IPS DF 19.7 (cell line): Measurements from ENCODE around the gene CD80.
"Not testable (repeated sequence)": the region's sequence is repeated elsewhere in the genome, so short reads cannot be mapped to it uniquely, and the experiment has no call there.

Experiments
- DNase-seq: peaks from one replicate; pipeline ENCODE4 v3.0.0-alpha.2; 2013; ENCODE audit warnings: low read depth, low spot score

CD80 gene

DNA sequence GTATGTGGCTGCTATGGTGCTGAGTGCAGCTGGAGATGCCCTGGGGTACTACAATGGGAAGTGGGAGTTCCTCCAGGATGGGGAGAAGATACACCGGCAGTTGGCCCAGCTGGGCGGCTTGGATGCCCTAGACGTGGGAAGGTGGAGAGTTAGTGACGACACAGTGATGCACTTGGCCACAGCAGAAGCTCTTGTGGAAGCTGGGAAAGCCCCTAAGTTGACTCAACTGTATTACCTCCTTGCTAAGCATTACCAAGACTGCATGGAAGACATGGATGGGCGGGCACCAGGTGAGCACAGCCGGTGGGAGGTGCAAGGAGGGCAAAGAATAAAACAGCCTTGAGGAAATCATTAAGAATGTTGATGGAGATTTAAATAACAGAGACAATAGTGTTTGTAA is 22.8 kb upstream of the CD80 start:
- DNase-seq: no peak

DNA sequence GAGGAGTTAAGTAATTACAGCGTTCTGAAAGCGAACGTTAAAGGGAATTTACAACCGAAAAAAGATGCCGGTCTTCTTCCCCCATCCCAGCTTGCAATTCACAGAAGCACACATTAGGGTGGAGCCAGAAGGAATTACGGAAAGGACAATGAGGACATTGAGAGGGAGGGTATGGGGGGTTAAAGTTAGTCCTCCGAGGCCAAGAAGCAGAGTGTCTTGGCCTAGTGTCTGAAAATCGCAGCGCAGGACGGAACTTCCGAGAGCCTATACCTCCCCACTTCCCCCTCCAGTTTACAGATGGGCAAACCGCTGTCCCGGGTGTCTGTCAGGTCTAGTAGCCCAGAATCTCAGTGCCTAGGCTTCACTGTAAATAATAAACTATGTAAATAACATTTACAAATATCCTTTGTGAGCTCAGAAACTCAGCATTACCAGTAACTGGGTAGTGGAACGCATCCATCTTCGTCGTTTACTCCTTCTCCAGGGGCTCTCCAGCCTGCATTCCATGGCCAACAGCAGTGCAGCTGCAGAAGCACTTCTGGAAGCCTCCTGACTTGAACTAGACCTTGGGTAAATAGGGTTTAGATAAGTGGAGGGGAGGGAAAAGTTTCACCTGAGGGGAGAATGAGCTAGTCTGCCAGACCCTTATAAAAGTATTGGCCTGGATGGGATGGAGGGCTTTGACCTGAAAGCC is 20.8 kb upstream of the CD80 start:
- DNase-seq: no peak

DNA sequence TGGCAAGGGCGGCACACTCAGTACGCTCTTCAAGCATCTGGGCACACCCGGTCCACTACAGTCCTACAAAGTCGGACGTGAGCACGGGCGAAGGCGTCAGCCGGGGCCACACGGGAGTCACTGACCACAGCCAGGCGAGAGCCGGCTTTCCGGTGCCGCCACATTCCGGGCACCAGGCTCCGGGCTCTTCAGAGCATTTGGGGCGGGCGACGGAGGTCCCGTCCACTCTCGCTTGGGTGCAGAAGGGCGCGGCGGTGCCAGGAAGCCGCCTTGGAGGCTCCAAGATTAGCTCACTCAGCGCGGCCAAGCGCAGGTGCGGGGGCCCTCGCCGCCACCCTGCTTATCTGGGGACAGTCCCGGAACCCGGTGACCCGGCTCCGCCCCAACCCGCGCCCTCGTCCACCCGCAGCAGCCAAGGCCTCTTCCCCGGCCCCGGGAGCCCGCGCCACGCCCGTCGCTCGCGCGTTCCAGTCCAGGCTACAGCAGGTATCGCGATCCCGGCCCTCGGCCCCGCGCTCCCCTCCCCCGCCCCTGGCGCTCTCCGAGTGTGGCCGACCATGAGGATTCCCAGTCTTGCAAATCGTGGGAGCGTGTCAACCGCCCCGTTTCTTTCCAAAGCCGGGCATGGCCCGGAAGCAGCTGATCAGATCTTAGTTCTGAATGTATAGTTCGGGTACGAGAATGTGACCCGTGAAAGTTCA is 20.1 kb upstream of the CD80 start, which contains the start of gene ADPRH:
Gene ADPRH, plus strand, starts transcription at position 127 of the 701 bp plus-strand sequence. CDS start 2,678 bp downstream, outside the sequence.
- DNase-seq: no peak

DNA sequence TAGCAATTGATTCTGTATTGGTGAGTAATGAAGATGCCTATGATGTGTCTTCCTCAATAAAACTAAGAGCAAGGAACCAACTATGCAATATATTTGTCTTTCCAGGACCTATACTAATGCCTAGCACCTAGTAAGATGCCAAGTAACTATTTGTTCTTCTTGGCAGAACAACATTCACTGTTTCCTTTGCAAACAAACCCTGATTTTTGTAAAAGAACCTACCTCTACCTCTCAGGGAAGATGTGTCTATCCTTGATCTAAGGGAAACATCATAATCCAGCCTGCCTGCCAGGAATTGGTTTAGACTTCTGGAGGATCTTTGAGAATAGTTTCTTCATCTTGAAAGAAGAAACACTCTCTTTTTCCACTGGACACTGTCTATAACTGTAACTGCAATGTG is 16.1 kb upstream of the CD80 start:
- DNase-seq: no peak

DNA sequence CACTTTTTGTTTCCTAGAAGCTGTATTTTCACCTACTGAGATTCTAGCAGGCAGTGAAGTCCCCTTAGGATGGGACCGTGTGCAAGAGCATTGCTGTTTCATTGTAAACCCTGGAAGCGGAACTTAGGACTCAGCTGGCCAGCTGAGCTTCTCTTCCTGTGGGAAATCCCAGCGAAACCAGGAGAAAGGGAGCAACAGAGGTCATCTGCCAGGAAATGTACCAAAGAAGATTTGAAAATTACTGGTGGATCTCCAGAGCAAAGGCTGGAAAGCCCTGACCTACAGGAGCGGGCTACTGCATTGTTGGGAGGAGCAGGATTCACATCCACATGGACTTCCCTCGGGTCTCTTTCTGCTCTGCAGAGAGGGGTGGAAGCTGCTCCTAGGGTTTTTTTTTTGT is 12.3 kb upstream of the CD80 start:
- no peak for DNase-seq

DNA sequence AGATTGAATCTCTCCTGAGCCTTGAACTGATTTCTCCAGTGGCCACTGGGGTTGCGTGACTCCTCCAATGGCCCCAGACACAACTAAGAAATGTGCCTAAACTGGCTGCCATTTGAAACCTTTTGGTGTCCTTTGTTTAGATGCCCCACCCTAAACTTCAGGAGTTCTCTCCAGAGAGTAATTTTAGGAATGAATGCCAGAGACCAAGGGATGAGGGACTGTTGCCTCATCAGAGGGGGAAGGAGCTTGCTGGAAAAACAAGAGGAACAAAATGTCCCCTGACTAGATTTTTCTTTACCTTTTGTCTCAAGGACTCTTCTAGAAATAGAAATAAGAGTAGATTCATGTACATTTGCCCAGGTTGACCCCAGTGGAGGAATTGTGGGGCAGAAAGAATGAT is 11.8 kb upstream of the CD80 start:
- DNase-seq: no peak

DNA sequence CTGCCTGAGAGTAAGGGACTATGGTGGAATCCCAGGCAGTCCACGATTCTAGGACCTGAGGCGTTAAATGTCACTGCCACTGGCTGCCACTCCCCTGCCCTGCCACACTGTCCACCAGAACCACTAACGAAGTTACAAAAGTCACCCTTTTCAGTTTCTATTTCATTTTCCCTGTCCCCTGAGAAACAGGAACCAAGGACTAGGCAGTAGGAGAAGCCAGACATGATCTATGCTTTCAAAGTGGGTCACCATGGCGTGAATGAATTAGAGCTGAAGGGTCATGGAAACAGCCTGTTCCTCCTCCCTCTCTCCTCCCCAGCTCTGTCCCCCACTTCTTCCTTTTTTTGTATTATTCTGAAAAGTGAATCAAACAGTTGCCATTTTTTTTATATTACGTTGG is 10.8 kb upstream of the CD80 start:
- no peak for DNase-seq

DNA sequence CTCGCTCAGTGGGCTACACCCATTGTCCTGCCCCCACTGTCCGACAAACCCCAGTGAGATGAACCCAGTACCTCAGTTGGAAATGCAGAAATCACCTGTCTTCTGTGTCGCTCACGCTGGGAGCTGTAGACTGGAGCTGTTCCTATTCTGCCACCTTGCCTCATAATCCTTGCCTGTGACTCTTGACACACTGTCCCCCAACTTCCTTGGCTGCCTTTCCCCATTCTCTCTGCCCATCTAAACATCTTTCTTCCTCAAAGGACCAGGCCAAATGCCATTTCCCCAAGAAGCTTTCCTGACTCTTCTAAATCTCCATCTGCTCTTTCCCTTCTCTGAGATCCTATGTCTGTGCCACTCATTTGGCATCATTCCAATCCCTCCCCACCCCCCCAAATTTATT is 9.7 kb upstream of the CD80 start:
- no peak for DNase-seq

DNA sequence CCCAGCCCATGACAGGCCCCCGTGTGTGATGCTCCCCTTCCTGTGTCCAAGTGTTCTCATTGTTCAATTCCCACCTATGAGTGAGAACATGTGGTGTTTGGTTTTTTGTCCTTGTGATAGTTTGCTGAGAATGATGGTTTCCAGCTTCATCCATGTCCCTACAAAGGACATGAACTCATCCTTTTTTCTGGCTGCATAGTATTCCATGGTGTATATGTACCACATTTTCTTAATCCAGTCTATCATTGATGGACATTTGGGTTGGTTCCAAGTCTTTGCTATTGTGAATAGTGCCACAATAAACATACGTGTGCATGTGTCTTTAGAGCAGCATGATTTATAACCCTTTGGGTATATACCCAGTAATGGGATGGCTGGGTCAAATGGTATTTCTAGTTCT is 3.9 kb upstream of the CD80 start:
- DNase-seq: not testable (repeated sequence)

DNA sequence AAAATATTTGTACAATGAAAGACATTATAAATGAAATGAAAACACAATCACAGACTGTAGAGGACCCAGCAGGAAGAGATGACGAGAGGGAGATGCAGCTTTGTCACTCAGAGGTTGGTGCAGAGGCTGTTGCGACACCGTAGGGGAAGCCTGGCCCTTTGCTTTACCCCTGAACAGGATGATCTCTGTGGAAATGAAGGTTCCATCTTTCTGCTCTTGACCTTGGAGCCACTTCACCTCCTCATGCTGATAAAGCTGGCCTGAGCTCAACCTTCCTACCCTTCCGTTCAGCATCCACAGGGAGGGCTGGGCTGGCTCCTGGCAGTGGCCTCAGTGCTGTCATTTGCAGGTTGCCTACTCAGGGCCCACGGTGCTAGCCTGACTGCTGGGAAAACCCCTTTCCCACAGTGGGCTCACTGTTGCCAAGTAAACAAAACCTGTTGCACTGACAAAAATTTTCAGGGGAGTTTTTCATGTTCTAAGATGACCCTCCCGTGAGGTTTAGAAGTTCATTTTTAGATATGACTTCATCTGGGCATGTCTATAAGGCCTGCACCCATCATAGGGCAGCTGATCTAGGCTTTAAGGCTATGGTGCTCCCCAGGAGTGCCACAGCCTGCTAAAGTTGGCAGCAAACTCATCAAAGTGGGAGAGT is 3.0 kb upstream of the CD80 start:
- no peak for DNase-seq

DNA sequence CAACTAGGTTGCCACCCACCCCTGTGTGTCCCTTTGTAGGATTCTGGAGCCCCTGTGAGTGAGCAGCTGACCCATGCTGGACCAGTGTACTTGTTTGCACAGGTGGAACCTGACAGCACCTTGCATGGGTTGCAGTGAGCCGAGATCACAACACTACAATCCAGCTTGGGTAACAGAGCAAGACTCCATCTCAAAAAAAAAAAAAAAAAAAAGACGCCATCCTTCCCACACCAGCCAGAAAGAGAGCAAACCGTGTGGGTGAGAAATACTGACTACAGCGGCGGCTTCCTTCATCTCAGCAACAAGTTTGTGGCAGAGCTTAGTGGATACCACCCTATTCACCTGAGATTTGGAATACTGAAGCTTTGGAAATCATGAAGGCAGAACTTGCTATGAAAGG is 746 bp upstream of the CD80 start:
- no peak for DNase-seq

DNA sequence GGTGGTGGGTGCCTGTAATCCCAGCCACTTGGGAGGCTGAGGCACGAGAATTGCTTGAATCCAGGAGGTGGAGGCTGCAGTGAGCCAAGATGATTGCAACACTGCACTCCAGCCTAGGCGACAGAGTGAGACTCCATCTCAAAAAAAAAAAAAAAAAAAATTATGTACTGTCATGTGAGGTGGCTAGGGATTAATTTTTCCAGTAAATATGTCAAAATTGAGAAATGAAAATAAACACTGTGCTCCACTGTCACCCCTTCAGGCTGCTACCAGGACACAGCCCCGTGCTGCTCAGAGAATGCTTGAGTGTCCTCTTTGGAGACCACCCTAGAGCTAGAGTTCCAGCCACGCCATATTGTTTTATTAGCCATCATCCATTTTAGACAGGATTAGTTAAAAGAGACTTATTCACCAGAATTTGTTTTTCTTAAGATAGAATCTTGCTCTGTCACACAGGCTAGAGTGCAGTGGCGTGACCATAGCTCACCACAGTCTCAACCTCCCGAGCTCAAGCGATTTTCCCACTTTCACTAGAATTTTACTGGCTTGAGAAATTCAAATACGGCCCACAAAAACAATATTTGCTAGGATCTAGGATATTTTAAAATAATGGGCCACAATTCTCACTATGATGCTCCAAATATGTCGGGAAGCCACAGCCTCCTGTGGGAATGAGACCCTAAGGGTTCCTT is 642 bp downstream of the CD80 start:
- DNase-seq: no peak

DNA sequence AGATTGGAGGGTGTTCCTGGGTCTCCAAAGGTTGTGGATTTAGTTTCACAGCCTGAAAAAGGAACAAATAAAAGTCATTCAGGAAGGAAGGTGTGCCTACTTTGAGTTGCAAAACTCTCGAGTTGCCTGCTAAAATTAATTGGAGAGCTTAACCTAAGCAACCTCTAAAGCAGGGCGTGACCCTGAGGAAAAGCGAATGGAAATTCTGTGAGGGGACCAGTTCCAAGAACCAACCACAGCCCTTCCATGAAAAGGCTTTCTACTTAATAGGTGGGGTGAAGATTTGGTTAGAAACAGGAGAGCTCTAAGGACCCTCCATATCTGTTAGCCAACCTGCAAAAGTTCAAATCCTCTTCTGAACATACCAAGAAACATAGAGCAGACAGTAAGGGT is 1.5 kb downstream of the CD80 start:
- DNase-seq: no peak

DNA sequence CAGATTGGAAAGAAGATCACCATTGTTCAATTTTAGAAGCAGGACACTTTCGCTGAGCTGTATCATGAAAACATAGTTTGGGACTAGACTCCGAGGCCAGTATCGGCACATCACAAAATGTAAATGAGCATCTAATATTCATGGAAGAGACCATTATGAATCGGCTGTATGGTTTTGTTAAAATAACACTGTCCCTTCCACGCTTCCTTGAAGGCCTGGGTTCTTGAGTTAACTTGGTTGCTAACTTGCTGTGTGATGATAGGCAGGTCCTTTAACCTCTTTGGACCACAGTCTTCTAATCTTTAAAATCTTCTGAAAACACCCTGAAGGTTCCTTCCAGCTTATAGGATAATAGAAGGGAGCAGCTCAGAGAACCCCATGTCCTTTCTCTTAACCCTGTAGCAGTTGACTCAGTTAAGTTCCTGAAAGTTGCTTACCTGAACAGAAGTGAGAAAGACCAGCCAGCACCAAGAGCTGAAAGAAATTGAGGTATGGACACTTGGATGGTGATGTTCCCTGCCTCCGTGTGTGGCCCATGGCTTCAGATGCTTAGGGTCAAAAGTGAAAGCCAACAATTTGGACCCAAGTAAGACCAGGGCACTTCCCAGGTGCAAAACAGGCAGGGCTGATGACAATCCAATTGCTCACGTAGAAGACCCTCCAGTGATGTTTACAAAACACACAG is 2.1 kb downstream of the CD80 start:
- DNase-seq: no peak

DNA sequence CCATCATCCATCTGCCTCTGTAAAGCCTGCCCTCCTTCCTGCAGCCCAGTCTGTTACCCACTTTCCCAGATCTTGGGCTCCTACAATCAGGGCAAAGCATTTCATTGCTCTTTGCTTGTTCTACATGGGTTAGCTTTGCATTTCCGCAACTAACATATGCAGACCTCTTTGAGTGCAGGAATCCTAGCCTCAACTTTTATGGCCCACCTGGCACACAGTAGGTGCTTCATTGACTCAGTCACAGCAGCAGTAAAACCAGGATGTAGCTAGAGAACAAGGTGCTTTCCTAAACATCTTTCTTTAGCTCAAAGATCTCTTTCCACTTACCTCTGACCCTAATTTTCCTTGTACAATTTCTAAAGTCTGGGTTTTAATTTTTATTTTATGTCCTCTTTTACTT is 3.5 kb downstream of the CD80 start:
- DNase-seq: no peak

DNA sequence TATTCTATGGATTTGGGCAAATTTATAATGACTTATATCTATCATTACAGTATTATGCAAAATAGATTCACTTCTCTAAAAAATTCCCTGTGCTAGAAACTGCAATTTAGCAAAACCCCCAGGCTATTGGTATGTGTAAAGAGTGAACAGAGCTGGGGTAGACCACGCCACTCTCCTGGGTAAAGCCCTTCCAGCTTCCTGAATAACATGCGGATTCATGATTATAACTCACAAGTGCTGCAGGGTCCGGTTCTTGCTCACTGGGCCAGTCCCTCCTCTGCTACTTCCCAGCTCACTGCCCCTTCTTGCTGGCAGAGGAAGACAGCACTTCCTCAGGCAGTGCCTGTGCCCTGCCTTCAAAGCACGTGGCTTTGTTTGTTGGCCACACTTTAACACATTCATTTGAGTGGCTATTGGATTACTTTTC is 4.1 kb downstream of the CD80 start:
- no peak for DNase-seq

DNA sequence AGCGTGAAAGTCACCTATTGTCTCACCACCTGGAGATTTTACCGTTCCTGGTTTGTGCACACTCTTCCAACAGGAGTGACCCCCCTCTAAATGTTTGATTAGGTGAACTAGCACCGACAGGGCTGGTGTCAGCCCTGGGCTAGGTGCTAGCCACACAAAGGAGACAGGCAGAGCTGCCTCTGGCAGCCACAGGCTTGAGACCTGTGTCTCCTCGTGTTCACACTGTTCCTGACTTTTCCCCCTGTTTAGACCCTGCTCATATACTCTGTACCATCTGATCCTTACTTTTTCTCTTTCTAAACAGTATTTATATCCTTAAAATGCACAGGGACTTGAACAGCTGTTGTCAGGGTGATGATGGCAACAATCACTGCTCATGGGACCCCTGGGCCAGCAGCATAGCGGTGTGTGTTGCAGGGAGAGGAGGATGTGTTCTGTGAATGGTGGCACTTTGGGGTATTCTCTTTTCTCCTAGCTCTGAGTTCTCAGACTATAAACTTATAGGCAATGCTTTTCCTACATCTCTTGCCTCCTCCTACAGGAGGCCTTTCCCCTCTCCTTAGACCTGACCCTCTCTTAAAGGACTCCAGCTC is 5.5 kb downstream of the CD80 start:
- no peak for DNase-seq

DNA sequence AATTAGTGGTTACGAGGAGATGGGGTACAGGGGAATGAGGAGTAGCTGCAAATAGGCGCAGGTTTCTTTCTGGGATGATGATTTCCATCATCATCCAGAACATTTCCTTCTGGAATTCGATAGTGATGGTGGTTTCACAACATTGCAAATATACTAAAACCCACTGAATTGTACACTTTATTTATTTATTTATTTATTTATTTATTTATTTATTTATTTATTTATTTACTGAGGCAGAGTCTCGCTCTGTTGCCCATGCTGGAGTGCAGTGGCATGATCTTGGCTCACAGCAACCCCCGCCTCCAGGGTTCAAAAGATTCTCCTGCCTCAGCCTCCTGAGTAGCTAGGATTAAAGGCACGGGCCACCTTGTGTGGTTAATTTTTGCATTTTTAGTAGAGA is 6.5 kb downstream of the CD80 start:
- not testable (repeated sequence) for DNase-seq

DNA sequence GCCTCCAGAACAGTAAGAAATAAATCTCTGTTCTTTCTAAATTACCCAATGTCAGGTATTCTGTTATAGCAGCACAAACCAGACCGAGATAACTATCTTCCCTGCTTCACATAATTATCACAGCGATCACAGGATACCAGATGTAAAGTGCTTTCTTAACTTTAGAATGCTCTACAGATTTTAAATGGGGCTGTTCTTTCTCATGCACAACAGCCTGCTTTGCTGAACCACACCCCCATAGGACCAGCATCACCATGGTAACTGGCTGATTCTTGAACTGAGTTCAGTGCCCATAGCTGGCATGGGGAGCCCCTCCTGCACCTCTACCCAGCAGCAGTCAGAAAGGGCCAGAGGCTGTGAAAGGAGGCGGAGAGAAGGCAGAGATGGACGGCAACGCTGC is 7.8 kb downstream of the CD80 start:
- no peak for DNase-seq

DNA sequence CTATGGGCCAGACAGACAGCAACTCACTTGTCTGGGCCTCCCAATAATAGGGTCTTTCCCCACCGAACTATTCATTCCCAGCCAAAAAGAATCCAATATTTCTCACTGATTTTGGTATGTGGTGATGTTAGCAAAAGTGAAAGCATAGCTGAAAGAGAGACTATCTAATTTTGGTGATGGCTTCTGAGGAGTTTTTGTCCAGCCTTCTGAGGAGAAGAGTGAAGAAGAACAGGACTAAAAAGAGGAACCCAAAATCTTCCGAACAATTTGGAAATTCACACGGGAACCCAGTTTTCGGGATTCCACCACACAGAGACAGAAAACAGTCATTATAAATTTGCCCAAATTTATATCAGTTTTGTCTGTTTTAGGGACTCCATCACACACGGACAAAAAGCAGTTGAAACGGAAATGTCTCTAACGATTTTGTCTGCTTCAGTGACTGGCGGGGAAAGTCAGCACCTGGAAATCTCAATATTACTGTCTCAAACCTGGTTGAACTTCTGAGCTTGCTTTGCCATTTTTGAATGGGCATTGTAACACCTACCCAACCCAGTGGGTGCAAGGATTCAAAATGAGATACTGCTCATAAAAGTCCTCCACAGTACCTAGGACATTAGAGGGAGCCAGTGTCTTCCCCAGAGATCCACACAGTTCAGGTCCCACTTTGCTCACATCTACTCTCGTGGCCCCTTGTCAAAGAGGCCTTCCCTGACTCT is 9.1 kb downstream of the CD80 start:
- no peak for DNase-seq

DNA sequence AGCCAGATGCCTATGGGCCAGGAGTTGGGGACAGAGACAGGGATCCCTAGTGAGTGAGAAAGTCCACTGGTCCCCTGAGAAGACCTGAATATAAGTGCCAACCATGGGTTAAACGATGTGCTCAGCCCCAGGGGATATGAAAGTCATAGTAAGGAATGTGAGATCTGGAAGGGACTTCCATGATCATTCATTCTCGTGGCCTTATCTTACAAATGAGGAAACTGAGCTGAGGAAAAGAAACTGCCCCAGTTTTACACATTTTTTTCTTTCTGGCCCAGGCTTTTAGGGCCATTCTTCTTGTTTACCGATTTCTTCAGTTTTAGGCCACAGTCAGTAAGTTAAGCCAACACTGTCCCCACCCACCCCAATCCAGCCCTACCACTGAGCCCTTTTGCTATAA is 11.1 kb downstream of the CD80 start:
- DNase-seq: no peak
